Neural progenitor cell (in vitro differentiated cells): ENCODE data around the gene PRUNE1. TPM values are rescaled to one million over a fixed set of nuclear protein-coding genes. Genes with fewer than 3 reads are reported as not detected.

ENCODE experiments used
- DNase-seq: peaks from one replicate; pipeline ENCODE4 v3.0.0-alpha.2; 2016; ENCODE audit warnings: low spot score
- H2AFZ ChIP-seq: fragments of 200-600 bp; sonication (generic); replicated peaks from 2 replicates; pipeline ENCODE4 v1.6.1; 2016; ENCODE audit warnings: antibody characterized with exemption
- H3F3A ChIP-seq: fragments of 200-600 bp; sonication (generic); 2 replicates; pipeline ENCODE4 v1.6.1; 2016; ENCODE audit warnings: antibody characterized with exemption, low read depth
- H3K27ac ChIP-seq: fragments of 200-600 bp; sonication (generic); 2 replicates; pipeline ENCODE4 v1.5.1; 2016; ENCODE audit warnings: mild to moderate bottlenecking
- H3K27me3 ChIP-seq: fragments of 200-600 bp; sonication (generic); 2 replicates; pipeline ENCODE4 v1.6.1; 2016; ENCODE audit warnings: mild to moderate bottlenecking, moderate library complexity
- H3K36me3 ChIP-seq: fragments of 200-600 bp; sonication (generic); 2 replicates; pipeline ENCODE4 v1.5.1; 2016
- H3K4me1 ChIP-seq: fragments of 200-600 bp; sonication (generic); 2 replicates; pipeline ENCODE4 v1.6.1; 2016; ENCODE audit warnings: mixed run types
- H3K4me2 ChIP-seq: fragments of 200-600 bp; sonication (generic); 2 replicates; pipeline ENCODE4 v1.6.1; 2016
- H3K4me3 ChIP-seq: fragments of 200-600 bp; sonication (generic); 2 replicates; pipeline ENCODE4 v1.5.1; 2016
- H3K79me2 ChIP-seq: fragments of 200-600 bp; sonication (generic); 2 replicates; pipeline ENCODE4 v1.6.1; 2016; ENCODE audit warnings: low read depth
- H3K9ac ChIP-seq: fragments of 200-600 bp; sonication (generic); 2 replicates; pipeline ENCODE4 v1.6.1; 2016
- H3K9me3 ChIP-seq: fragments of 200-600 bp; sonication (generic); 2 replicates; pipeline ENCODE4 v1.5.1; 2016; ENCODE audit warnings: low read depth
- H4K20me1 ChIP-seq: fragments of 200-600 bp; sonication (generic); 2 replicates; pipeline ENCODE4 v1.6.1; 2016; ENCODE audit warnings: low read depth
- H3K27ac Mint-ChIP-seq: 3 replicates; pipeline ENCODE4 v1.8.0; 2021; ENCODE audit warnings: mixed read lengths
- H3K27me3 Mint-ChIP-seq: 2 replicates; pipeline ENCODE4 v1.8.0; 2022; ENCODE audit warnings: low read depth, mild to moderate bottlenecking, inconsistent platforms, moderate library complexity, mixed read lengths; ENCODE audit not compliant: insufficient read depth
- H3K36me3 Mint-ChIP-seq: 3 replicates; pipeline ENCODE4 v1.8.0; 2021; ENCODE audit warnings: mixed read lengths
- H3K4me1 Mint-ChIP-seq: 3 replicates; pipeline ENCODE4 v1.8.0; 2021; ENCODE audit warnings: mixed read lengths
- H3K4me3 Mint-ChIP-seq: 3 replicates; pipeline ENCODE4 v1.8.0; 2021; ENCODE audit warnings: mild to moderate bottlenecking, moderate library complexity, mixed read lengths
- H3K9me3 Mint-ChIP-seq: 3 replicates; pipeline ENCODE4 v1.8.0; 2020; ENCODE audit warnings: mixed read lengths
- CTCF ChIP-seq: fragments of 200-600 bp; sonication (generic); IDR thresholded peaks from 2 replicates; pipeline ENCODE4 v1.5.1; 2017; ENCODE audit warnings: antibody characterized with exemption, mild to moderate bottlenecking
- EZH2 ChIP-seq: fragments of 200-600 bp; sonication (generic); IDR thresholded peaks from 2 replicates; pipeline ENCODE4 v1.6.1; 2017; ENCODE audit warnings: antibody characterized with exemption, mild to moderate bottlenecking, moderate library complexity
- EZH2phosphoT487 ChIP-seq: fragments of 200-600 bp; sonication (generic); IDR thresholded peaks from 2 replicates; pipeline ENCODE4 v1.6.1; 2017; ENCODE audit warnings: antibody characterized with exemption
- total RNA-seq: library from RNA; depleted of rRNA; stranded (reverse); fragments of >200 nt; gene quantifications from 2 replicates; pipeline ENCODE4 v1.2.3, GENCODE V29; 2015; ENCODE audit warnings: low replicate concordance

The PRUNE1 gene
- total RNA-seq, 1 donor from 2014 or later = 27.0 TPM

- H3K4me1 Mint-ChIP-seq = peaks cover 27% of the 10 kb centered on the region
- peaks cover 99% of the 10 kb centered on the region for H3K79me2 ChIP-seq
- peaks cover 15% of the 10 kb centered on the region for H3K4me1 ChIP-seq
- no peaks in the 10 kb centered on the region for H3K27me3 Mint-ChIP-seq
- H3K36me3 Mint-ChIP-seq = peaks cover 29% of the 10 kb centered on the region
- peaks cover 19% of the 10 kb centered on the region for H4K20me1 ChIP-seq
- peak overlapping the region; percentile 90 for H3K4me2 ChIP-seq
- H3K4me3 ChIP-seq = peak overlapping the region; percentile 89
- no peak for DNase-seq
- H3F3A ChIP-seq = peaks cover 32% of the 10 kb centered on the region
- no peak overlapping the region for H3K27ac ChIP-seq
- no peaks in the 10 kb centered on the region for H3K27me3 ChIP-seq
- no peaks in the 10 kb centered on the region for H3K9me3 Mint-ChIP-seq
- no peak overlapping the region for H3K27ac Mint-ChIP-seq
- no peaks in the 10 kb centered on the region for H3K36me3 ChIP-seq
- no peak overlapping the region for H3K9ac ChIP-seq
- peak overlapping the region; percentile 93 for H3K4me3 Mint-ChIP-seq
- TF ChIP-seq EZH2phosphoT487 (no peak), CTCF (no peak)
- no peak overlapping the region for H2AFZ ChIP-seq
- H3K9me3 ChIP-seq = no peaks in the 10 kb centered on the region
Observed at GRCh38 chr1:151062741-151063371, 54.6 kb downstream of the PRUNE1 start.

- no peaks in the 10 kb centered on the region for H3K36me3 ChIP-seq
- no peak for DNase-seq
- no peak overlapping the region for H3K27ac Mint-ChIP-seq
- peak overlapping the region; percentile 36 for H3K27ac ChIP-seq
- H3K79me2 ChIP-seq = peaks cover 93% of the 10 kb centered on the region
- H3K9me3 Mint-ChIP-seq = no peaks in the 10 kb centered on the region
- no peak overlapping the region for H3K4me2 ChIP-seq
- TF ChIP-seq CTCF (no peak), EZH2 (no peak), EZH2phosphoT487 (no peak)
- no peaks in the 10 kb centered on the region for H3K9me3 ChIP-seq
- H3K4me1 ChIP-seq = peaks cover 10% of the 10 kb centered on the region
- peaks cover 47% of the 10 kb centered on the region for H3F3A ChIP-seq
- no peaks in the 10 kb centered on the region for H3K27me3 Mint-ChIP-seq
- peaks cover 10% of the 10 kb centered on the region for H4K20me1 ChIP-seq
- no peak overlapping the region for H2AFZ ChIP-seq
- H3K4me1 Mint-ChIP-seq = peaks cover 28% of the 10 kb centered on the region
- H3K27me3 ChIP-seq = no peaks in the 10 kb centered on the region
- no peak overlapping the region for H3K4me3 Mint-ChIP-seq
- H3K4me3 ChIP-seq = no peak overlapping the region
- no peak overlapping the region for H3K9ac ChIP-seq
- H3K36me3 Mint-ChIP-seq = peaks cover 36% of the 10 kb centered on the region
Observed at GRCh38 chr1:151065089-151065645, 56.9 kb downstream of the PRUNE1 start.

GRCh38 chr1:151067185-151067584, 58.9 kb downstream of the PRUNE1 start:
- Histone ChIP-seq H3K9ac (no peak overlapping the region), H3K79me2 (peaks cover 77% of the 10 kb centered on the region), H3K4me1 (peaks cover 3% of the 10 kb centered on the region), H3K27me3 (no peaks in the 10 kb centered on the region), H3K36me3 (no peaks in the 10 kb centered on the region), H4K20me1 (peaks cover 10% of the 10 kb centered on the region), H2AFZ (no peak overlapping the region), H3K27ac (peak overlapping the region; percentile 3), H3F3A (peaks cover 54% of the 10 kb centered on the region), H3K4me3 (no peak overlapping the region), H3K4me2 (no peak overlapping the region), H3K9me3 (no peaks in the 10 kb centered on the region)
- no peak for TF ChIP-seq CTCF
- TF ChIP-seq EZH2phosphoT487 = no peak
- no peak for TF ChIP-seq EZH2
- Mint-ChIP-seq H3K27me3 (peaks cover 7% of the 10 kb centered on the region), H3K36me3 (peaks cover 34% of the 10 kb centered on the region), H3K9me3 (no peaks in the 10 kb centered on the region), H3K4me1 (peaks cover 30% of the 10 kb centered on the region), H3K27ac (no peak overlapping the region), H3K4me3 (no peak overlapping the region)
- no peak for DNase-seq
